Endothelial cell of hepatic sinusoid (primary cell): ENCODE results near the gene PLA2G1B.

ENCODE experiments used
- in situ Hi-C: cut with HindIII; loops from 2 replicates; pipeline ENCODE4 v1.10.0; 2017; ENCODE audit warnings: low sequenced_read_pairs

The PLA2G1B gene

DNA sequence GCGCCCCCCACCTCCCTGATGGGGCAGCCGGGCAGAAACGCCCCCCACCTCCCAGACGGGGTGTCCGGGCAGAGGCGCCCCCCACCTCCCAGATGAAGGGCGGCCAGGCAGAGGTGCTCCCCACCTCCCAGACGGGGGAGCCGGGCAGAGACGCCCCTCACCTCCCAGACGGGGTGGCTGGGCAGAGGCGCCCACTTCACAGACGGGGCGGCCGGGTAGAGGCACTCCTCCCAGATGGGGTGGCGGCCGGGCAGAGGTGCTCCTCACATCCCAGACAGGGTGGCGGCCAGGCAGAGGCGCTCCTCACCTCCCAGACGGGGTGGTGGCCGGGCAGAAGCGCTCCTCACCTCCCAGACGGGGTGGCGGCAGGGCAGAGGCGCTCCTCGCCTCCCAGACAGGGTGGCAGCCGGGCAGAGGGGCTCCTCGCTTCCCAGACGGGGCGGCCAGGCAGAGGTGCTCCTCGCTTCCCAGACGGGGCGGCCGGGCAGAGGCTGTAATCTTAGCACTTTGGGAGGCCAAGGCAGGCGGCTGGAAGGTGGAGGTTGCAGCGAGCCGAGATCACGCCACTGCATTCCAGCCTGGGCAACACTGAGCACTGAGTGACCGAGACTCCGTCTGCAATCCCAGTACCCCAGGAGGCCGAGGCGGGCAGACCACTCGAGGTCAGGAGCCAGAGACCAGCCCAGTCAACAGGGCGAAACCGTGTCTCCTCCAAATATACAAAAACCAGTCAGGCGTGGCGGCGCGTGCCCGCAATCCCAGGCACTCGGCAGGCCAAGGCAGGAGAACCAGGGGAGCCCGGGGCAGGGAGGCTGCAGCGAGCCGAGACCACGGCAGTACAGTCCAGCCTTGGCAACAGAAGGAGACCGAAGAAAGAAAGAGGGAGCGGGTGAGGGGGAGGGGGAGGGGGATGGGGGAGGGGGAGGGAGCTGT is 49.2 kb downstream of the PLA2G1B start:
- in situ Hi-C loops: no loop called here

DNA sequence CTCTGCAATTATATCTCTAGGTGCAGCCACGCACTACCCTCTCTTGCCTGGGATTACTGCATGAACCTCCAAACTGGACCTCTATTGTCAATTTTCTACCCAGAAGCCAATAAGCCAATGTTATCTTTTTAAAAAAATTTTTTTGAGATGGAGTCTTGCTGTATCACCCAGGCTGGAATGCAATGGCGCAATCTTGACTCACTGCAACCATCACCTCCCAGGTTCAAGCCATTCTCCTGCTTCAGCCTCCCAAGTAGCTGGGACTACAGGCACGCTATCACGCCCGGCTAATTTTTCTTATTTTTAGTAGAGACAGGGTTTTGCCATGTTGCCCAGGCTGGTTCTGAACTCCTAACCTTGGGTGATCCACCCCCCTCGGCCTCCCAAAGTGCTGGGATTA is 50.8 kb downstream of the PLA2G1B start:
- in situ Hi-C loops: no loop called here
